ENCODE measurements around the gene ZNF366. TPM values are rescaled to one million over a fixed set of nuclear protein-coding genes. Genes with fewer than 3 reads are reported as not detected.

Gene ZNF366
- total RNA-seq, 1 experiment from 2014 or later: not detected

GRCh38 chr5:72463449-72464052 is 43.7 kb downstream of the ZNF366 start:
- Histone ChIP-seq H3K9me3 (no peaks in the 10 kb centered on the region), H3K4me3 (no peak overlapping the region), H3K36me3 (no peaks in the 10 kb centered on the region), H3K27me3 (no peaks in the 10 kb centered on the region)
- no peak for DNase-seq

- Histone ChIP-seq H3K27me3 (no peaks in the 10 kb centered on the region), H3K9me3 (no peaks in the 10 kb centered on the region), H3K4me3 (no peak overlapping the region), H3K36me3 (no peaks in the 10 kb centered on the region)
- no peak for DNase-seq
These were observed 46.8 kb downstream of the ZNF366 start for GRCh38 chr5:72460413-72460812.

- H3K27me3 ChIP-seq: no peaks in the 10 kb centered on the region
- no peaks in the 10 kb centered on the region for H3K36me3 ChIP-seq
- H3K9me3 ChIP-seq: no peaks in the 10 kb centered on the region
- no peak for DNase-seq
- H3K4me3 ChIP-seq: no peak overlapping the region
These were observed 47.3 kb downstream of the ZNF366 start for GRCh38 chr5:72459913-72460312.

- H3K36me3 ChIP-seq: no peaks in the 10 kb centered on the region
- H3K9me3 ChIP-seq: no peaks in the 10 kb centered on the region
- no peak for DNase-seq
- H3K4me3 ChIP-seq: no peak overlapping the region
- H3K27me3 ChIP-seq: no peaks in the 10 kb centered on the region
These were observed 48.0 kb downstream of the ZNF366 start for GRCh38 chr5:72459089-72459661.

GRCh38 chr5:72458407-72458806 is 48.8 kb downstream of the ZNF366 start:
- DNase-seq: no peak
- H3K9me3 ChIP-seq: no peaks in the 10 kb centered on the region
- H3K4me3 ChIP-seq: no peak overlapping the region

GRCh38 chr5:72457491-72457890 is 49.7 kb downstream of the ZNF366 start:
- no peaks in the 10 kb centered on the region for H3K9me3 ChIP-seq
- DNase-seq: no peak
- H3K27me3 ChIP-seq: no peaks in the 10 kb centered on the region
- no peaks in the 10 kb centered on the region for H3K36me3 ChIP-seq
- H3K4me3 ChIP-seq: no peak overlapping the region

More at GRCh38 chr5:72458407-72458806, 48.8 kb downstream of the ZNF366 start:
- no peaks in the 10 kb centered on the region for H3K27me3 ChIP-seq
- H3K36me3 ChIP-seq: no peaks in the 10 kb centered on the region

GRCh38 chr5:72456391-72457074 is 50.7 kb downstream of the ZNF366 start:
- H3K27me3 ChIP-seq: no peaks in the 10 kb centered on the region
- H3K36me3 ChIP-seq: no peaks in the 10 kb centered on the region
- H3K4me3 ChIP-seq: no peak overlapping the region
- no peak for DNase-seq
- no peaks in the 10 kb centered on the region for H3K9me3 ChIP-seq

GRCh38 chr5:72455476-72455875 is 51.7 kb downstream of the ZNF366 start:
- H3K9me3 ChIP-seq: no peaks in the 10 kb centered on the region
- H3K36me3 ChIP-seq: no peaks in the 10 kb centered on the region
- no peak for DNase-seq
- no peaks in the 10 kb centered on the region for H3K27me3 ChIP-seq
- no peak overlapping the region for H3K4me3 ChIP-seq

- H3K9me3 ChIP-seq: no peaks in the 10 kb centered on the region
- H3K4me3 ChIP-seq: no peak overlapping the region
- H3K36me3 ChIP-seq: no peaks in the 10 kb centered on the region
- H3K27me3 ChIP-seq: no peaks in the 10 kb centered on the region
- DNase-seq: no peak
These were observed 52.2 kb downstream of the ZNF366 start for GRCh38 chr5:72454996-72455395.

GRCh38 chr5:72453246-72453775 is 53.9 kb downstream of the ZNF366 start:
- Histone ChIP-seq H3K36me3 (no peaks in the 10 kb centered on the region), H3K4me3 (no peak overlapping the region), H3K27me3 (no peaks in the 10 kb centered on the region), H3K9me3 (no peaks in the 10 kb centered on the region)
- peak; percentile 15 for DNase-seq

- Histone ChIP-seq H3K9me3 (no peaks in the 10 kb centered on the region), H3K4me3 (no peak overlapping the region)
These were observed 54.5 kb downstream of the ZNF366 start for GRCh38 chr5:72452515-72453245.

GRCh38 chr5:72451741-72452505 is 55.3 kb downstream of the ZNF366 start:
- H3K4me3 ChIP-seq: no peak overlapping the region
- no peaks in the 10 kb centered on the region for H3K9me3 ChIP-seq
- peak; percentile 77 for DNase-seq
- H3K27me3 ChIP-seq: no peaks in the 10 kb centered on the region
- no peaks in the 10 kb centered on the region for H3K36me3 ChIP-seq

More at GRCh38 chr5:72452515-72453245, 54.5 kb downstream of the ZNF366 start:
- Histone ChIP-seq H3K27me3 (no peaks in the 10 kb centered on the region), H3K36me3 (no peaks in the 10 kb centered on the region)
- DNase-seq: peak; percentile 93

- DNase-seq: no peak
- no peak overlapping the region for H3K4me3 ChIP-seq
- no peaks in the 10 kb centered on the region for H3K27me3 ChIP-seq
- no peaks in the 10 kb centered on the region for H3K36me3 ChIP-seq
- no peaks in the 10 kb centered on the region for H3K9me3 ChIP-seq
These were observed 58.8 kb downstream of the ZNF366 start for GRCh38 chr5:72448368-72448767.

GRCh38 chr5:72447751-72448150 is 59.5 kb downstream of the ZNF366 start:
- no peaks in the 10 kb centered on the region for H3K27me3 ChIP-seq
- H3K9me3 ChIP-seq: no peaks in the 10 kb centered on the region
- no peaks in the 10 kb centered on the region for H3K36me3 ChIP-seq
- H3K4me3 ChIP-seq: no peak overlapping the region
- DNase-seq: no peak

GRCh38 chr5:72445969-72446368 is 61.2 kb downstream of the ZNF366 start:
- no peaks in the 10 kb centered on the region for H3K9me3 ChIP-seq
- no peak for DNase-seq
- no peak overlapping the region for H3K4me3 ChIP-seq
- no peaks in the 10 kb centered on the region for H3K36me3 ChIP-seq
- no peaks in the 10 kb centered on the region for H3K27me3 ChIP-seq

- no peaks in the 10 kb centered on the region for H3K9me3 ChIP-seq
- H3K27me3 ChIP-seq: no peaks in the 10 kb centered on the region
- no peaks in the 10 kb centered on the region for H3K36me3 ChIP-seq
- no peak for DNase-seq
- no peak overlapping the region for H3K4me3 ChIP-seq
These were observed 63.3 kb downstream of the ZNF366 start for GRCh38 chr5:72443883-72444282.
